Measurements from ENCODE around the gene FLAD1.

The FLAD1 gene

DNA sequence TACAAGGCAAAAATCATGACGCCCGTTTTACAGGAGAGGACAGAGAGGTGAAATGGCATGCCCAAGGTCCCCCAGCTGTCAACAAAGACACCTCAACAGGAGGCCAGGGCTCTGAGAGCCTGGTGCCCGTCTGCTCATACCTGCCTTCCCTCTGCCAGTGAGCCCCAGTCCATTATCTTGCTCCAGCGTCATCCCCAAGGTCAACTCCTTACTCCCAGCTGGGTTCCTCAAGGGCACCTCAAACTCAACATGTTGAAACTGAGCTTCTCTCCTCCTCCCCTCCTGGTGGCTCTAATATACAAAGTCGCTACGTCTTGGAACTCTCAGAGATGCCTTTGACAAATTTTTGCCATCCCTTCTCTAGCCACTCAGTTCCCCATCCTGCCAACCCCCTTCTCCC, 30.5 kb upstream of the FLAD1 start:
- no peak for DNase-seq (ENCODE audit: low spot score)

DNA sequence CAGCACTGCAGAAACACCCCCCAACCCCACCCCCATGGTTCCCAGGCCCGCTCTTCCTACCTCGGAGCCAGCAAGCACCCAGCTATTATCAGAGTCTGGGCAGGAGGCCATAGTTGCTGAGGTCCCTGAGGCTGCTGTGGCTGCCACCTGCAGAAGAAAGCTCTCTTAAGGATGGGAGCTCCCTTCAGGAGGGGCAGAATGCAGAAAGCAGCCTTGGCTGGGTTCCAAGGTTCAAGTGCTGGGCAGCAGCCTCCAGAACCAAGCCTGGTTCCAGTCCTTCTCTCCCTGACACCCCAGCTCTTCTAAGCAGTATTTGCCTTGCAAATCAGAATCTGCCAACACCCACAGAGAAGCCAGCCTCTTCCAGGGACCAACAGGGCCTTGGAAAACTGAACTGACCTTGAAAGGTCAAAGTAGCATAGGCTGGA, 29.5 kb upstream of the FLAD1 start:
- no peak for DNase-seq (ENCODE audit: low spot score)

DNA sequence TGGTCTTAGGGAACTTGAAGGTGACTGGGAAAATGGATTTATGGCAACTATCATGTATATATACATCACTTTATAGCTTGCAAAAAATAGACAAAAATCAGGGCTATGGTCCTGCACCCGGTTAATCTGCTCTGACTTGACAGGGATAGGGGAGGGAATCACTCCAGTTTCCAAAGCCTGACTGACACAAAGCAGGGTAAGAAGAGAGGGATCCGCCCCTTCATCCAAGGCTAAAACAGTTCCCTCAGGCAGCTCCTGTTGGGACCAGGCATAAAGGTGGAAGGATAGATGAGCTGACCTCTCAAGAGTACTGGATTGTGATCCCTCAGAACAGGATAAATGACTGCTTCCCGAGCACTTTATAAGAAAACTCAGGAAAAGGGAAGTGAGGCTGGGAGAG, 28.6 kb upstream of the FLAD1 start:
- DNase-seq (ENCODE audit: low spot score) = no peak

DNA sequence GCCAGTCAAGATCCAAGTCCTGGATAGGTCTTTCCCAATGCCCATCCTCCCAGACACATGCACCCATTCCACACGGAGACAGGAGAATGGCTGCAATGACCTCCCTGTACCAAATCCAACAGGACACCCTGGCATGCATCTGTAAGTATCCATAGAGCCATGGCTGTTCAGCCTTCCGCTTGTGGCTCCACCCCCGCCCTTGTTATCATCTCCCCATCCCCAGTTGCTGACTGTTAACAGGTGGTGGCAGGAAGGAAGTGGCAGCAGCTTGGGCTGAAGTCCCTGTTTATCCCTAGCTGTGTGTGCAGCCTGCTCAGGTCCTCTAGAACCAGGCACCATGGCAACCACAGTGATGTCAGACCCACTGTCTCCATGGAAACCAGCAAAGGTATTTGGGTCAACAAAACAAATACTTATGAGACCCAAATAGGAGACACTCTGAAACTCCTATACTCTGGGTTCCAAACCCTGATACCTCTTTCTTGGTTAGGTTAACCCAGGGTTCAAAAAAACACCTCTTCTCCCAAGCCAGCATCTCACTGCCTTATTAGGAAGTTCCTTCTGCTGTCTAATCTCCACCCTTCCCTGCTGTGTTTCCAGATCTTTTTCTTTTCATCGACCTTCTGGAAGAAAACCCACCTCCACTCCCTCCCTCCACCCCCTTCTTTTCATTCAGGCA, 28.0 kb upstream of the FLAD1 start:
- DNase-seq (ENCODE audit: low spot score) = peak; percentile 97

DNA sequence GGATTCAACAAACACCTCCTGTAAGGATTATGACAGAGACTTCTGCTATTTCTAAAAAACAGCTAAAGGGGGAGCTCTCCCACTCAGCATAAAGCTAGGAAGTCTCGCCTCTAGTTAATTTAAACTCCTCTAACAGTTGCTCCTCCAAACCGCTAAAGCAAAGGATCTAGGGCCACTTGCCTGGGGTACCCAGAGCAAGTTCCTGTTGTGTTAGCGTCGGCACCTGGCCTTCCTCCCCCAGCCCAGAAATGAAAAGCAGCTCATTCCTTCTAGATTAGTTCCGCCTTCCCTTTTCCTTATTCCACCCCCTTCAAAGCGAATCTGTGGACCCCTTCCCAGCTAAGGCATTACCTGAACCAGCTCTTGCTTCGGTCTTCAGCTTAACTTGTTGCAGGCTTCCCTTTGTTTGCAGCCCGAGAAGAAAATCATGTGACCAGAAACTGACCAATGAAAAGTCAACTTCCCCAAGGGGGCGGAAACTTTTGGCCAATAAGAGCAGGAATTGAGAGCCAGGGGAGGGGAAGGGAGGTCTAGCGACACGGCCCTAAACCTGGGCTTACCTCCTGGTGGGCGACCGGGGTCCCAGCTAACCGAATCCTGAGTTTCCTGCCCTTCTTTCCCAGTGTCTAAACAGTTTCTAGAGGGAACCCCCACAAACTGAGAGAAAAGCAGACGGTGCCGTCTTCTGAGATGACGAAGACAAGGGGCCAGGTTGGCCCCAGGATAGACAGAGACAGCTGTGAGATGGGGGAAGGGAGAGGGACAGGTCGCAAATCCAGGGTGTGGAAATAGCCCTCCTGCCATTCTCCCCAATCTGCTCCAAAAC, 27.2 kb upstream of the FLAD1 start, which contains the start of gene PBXIP1:
Gene PBXIP1, minus strand, starts transcription at position 382 of the 826 bp plus-strand sequence. CDS start 2,378 bp downstream, outside the sequence.
- peak; percentile 96 for DNase-seq (ENCODE audit: low spot score)

DNA sequence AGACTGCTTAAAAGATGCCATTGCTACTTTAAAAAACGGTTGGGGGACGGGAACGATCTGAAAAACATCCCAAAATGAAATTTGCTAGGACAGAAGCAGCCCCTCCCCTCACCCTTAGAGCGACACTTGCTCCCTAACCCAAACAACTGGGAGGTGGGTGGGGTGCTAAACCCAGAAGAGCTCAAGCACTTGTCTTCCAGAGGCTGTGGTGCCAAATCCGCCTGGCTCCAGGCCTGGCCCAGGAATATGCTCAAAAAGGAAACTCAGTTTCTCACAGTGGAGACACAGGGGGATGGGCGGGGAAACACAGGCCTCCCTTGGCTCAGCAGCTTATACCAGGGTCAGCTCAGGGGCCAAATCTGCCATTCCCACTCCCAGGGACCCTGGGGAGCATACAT, 26.6 kb upstream of the FLAD1 start:
- DNase-seq (ENCODE audit: low spot score) = no peak

DNA sequence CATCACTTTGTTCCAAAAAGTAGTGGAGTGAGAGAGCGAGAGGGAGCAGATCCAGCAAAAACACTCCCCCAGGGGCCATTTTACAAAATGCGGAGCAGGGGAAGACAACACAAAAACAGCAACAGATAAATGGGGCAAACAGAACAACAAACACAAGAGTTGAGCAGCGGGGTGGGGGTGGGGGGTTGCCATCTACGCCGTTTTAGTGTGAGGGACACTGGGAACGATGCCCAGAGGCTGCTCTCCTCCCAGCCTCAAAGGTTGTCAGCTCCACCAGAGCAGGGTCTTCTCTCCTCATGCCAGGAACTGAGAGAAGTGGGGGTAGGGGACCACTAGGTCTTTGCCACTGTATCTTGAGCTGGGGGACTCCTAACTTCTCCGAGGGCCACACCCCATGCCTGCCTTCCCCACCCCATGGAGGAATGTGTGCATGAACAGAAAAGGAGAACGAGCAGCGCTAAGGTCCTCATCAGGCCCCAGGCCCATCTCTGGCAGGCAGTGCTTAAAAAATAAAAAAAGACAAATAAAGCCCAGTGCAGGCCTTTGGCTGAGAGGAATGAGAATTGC, 26.0 kb upstream of the FLAD1 start:
- DNase-seq (ENCODE audit: low spot score) = no peak

DNA sequence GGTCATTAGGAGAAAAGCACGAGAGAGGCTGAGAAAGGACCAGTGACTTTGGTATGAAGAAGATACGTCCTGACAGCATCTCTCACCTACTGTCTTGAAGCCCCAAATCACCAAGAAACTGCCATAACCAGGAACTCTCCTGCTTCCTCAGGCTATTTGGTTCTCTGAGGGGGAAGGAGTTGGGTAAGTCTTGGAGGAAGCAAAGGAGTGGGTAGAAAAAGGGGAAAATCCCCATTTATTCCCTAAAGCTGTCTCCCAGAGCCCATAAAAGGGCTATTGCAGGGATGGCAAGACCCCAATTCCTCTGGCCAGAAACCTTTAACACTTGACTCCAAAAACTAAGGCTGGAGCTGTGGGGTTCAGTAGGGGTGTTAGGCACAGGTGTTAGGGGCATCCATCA, 25.1 kb upstream of the FLAD1 start:
- DNase-seq (ENCODE audit: low spot score) = no peak

DNA sequence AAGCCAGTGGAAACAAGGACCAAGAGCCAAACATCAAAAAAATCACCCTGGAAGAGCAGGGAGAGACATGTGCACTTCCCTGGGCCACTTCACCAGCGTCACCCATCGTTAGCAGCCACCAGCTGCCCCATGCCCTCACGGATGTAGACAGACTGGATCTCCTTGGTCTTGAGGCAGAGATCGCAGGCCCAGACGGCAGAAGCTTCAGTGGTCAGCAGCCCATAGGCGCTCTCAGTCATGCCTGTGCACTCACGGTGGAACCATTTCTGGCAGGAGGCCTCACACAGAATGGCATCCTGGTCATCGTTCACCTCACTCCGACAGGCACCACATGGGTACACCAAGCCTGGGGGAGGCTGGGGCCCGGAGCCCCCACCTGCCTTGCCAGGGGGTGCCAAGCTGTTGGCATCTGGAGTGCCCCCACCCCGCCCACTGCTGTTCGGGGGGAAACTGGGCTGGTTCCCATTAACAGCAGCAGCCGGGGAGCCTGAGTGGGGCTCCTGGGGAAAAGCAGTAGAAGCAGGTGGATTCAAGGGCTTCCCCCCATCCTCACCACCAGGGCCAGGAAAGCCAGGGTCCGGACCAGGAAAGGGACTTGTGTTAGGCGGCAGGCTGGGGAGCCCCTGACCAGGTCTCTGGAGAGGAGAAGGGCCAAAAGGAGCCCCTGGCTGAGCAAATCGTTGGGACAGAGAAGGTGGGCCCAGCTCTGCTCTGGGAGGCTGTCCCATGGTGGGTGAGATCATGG, 24.3 kb upstream of the FLAD1 start:
- DNase-seq (ENCODE audit: low spot score) = no peak

DNA sequence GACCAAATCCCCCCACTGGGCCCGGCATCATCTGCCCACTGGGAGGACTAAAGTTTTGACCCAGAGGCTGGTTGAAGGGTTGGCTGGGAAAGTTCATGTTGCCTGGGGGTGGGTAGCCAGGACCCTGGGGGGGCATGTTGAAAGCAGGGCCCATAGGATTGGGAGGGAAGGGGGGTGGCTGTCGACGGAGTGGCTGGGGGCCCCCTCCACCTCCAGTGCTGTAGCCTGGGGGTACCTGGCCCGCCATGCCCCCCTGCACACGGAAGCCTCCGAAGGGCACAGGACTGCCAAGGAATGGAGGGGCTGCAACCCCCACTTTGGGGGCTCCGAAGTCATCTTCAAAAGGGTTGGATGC, 23.7 kb upstream of the FLAD1 start:
- no peak for DNase-seq (ENCODE audit: low spot score)

DNA sequence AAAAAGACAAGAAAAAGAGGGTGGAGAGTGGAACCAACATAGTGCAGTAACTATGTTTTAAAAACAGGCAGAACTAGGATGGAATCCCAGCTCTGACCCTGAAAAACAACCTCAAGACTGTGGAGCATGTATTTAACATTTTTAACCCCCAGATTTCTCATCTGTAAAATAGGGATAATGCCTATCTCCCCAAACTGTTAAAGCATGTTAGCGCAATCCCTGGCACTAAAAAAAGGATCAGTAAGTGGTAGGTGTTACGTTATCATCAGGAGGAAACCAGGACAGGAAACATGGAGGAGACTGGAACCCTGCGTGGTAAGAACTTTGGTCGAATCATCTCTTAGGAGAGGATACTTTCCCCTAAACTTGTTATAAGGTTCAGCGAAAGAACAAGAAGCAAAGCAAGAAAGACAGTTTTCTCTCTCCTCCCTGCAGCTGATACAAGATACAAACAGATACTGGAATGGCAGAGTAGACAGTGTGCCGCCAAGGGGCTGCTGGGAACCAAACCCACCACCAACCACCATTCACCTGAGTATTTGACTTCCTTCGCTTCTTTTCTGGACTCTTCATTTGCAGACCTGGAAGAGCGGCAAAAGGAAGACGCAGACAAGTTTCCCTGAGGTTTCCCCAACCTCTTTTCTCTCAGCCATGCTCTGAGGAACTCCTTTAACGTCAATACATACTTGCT, 22.6 kb upstream of the FLAD1 start:
- no peak for DNase-seq (ENCODE audit: low spot score)

DNA sequence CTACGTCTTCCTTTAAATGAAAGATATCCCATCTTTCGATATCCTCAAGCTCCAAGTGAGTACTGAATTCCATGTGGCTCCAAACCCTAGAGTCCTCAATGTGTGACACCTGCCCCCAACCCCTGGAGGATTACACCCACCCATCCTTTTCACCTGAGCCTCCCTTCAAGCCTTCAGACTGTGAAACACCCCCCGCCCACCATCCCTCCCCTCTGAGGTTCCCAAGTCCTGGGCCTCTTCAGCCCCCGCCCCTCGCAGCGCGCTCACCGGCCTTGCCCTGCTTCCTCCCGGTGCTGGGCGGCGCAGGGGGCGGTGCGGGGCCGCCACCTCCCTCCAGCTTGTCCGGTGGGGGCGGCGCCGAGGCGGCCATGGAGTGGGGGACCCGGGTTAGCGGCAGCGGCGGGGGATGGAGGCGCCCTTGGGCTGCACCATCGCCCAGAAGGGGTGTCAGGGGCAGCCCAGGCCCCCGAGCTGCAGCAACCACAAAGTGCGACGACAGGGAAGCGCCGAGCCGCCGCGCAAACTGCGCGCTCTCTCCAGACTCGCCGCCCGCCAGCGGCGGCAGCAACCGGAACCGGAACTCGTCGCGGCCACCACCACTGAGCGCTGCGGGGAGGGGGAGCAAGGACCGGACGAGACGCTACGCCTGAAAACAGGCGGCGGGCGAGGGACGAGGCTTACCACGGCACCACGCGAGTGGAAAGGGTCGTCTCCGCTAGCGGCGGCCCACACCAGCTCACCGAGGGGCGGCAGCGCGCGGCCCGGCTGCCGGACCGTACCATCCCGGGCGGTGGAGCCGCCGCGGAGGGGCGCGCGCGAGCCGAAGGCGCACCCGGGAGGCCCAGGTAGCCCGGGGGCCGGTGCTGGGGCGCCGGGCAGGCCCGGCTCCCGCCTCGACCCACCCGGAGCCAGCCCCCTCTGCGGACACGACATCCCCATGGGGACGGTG, 21.7 kb upstream of the FLAD1 start, which contains the start of gene PYGO2:
Gene PYGO2, minus strand, starts transcription at position 576 of the 949 bp plus-strand sequence. Its CDS starts 206 bp downstream, at position 370.
- peak; percentile 73 for DNase-seq (ENCODE audit: low spot score)

DNA sequence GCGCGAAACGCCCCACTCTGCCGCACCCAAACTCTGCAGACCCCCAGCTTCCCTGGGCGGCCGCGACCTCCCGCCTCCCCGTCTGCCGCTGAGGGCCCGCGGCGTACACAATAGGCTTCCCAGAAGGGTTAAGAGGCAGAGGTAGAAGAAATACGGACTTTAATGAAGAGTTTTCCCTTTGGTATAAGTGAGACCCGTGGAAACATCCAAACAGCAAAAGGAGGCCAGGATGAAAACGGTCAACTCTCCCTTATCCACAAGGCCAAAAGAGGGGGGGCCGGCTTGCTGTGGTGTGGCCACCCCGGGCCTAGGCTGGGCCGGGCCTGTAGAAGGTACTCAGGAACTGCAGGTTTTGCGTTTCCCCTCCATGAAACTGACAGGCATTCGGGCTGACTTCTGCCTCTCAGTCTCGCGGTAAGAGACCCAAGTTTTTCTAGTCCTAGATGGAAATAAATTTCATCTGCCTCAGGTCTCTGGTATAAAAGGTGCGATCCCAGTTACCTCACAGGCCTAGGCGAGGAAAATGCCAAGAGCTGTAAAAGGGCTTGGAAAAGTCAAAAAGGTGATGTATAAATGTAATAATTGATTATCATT, 20.9 kb upstream of the FLAD1 start:
- peak; percentile 55 for DNase-seq (ENCODE audit: low spot score)

DNA sequence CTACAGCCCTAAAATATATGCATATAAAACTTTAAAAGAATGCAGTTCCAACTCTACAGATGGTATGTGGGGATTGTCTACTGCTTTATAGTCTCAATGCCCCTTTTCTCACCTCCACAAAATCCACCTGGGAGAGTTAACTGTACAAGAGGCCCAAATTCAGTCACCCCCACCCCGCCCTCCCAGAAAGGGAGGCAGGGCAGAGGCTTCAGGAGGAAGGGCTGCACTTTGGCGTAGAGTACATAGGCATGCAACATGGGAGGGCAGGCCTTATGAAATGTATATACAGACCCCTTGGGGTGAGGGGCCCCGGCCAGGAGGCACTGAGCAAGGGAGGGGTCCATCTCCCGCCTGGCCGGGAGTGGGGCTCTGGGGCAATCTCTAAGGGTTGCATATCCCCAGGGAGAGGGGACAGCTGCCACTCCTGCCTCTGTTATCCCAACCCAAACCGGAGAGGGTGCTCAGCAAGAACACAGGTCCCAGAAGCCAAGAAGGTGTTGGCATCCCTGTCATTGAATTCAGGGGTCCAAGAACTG, 20.3 kb upstream of the FLAD1 start:
- no peak for DNase-seq (ENCODE audit: low spot score)

DNA sequence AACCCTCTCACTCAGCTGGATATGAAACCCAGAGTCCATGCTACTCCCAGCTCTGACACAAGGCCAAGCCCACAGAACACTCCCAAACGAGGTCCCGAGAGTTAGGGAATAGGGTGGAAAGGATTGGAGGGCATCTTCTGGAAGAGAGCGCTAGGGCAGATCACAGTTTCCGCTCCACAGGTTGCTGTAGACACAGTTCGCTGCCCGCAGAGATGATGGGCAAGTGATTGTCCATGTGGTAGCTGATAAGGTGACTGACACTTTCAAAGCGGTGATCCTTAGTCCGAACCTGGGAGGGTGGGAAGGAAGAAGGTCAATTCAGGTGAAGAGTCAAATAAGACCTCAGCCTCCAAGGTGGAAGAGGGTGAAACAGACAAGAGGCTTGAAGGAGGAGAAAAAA, 19.5 kb upstream of the FLAD1 start:
- no peak for DNase-seq (ENCODE audit: low spot score)

DNA sequence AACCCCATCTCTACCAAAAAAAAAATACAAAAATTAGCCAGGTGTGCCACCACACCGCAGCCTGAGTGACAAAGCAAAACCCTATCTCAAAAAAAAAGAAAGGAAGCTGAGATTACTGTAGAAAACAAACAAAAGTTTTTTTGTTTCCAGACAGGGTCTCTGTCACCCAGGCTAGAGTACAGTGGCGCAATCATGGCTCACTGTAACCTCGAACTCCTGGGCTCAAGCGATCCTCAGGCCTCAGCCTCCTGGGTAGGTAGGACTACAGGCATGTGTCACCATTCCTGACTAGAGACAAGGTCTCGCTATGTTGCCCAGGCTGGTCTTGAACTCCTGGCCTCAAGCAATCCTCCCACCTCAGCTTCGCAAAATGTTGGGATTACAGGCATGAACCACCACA, 18.8 kb upstream of the FLAD1 start:
- no peak for DNase-seq (ENCODE audit: low spot score)

DNA sequence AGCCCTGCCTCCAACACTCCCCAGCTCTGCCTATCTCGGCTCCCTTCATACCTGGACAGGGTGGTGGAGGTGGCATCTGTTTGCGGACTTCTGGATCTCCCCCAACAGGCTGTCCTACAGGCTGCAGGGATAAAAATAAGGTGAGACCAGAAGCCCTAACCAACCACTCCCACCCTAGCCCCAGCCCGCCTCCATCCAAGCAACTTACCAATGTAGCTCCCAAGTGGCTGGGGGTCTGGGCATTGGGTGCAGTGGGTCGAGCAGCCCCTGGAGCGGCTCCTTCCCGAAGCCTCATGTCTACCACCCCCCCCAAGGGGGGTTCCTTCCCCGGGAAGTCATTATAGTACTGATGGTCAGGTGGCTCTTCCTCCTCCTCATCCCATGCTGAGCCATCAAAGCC, 17.0 kb upstream of the FLAD1 start:
- DNase-seq (ENCODE audit: low spot score) = no peak

DNA sequence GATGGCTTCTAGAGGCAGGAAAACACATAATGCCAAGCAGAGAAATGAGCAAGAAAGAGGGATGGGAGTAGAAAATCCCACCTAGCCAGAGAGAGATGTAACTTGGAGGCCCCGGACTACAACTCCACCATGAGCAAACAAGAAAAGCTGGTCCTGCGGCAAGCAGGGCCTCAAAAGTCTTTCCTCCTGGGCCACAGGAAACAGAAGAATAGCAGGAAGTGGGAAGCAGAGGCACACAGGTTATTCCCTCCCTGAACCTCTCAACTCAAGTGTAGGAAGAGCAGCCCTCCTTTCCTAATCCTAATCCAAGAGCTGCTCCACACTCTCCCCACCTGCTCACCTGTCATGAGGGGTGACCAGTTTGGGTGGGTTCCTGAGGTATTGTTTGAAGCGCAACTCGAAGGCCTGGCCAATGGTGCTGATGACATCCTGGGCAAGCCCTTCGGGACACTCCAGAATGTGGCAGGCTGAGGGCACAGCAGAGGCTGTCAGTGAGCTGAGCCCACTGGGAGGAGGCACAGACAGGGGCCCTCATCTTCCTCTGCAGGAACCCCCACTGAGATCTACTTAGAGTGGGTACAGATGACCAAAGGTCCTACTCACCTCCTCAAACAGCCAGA, 15.7 kb upstream of the FLAD1 start:
- no peak for DNase-seq (ENCODE audit: low spot score)

DNA sequence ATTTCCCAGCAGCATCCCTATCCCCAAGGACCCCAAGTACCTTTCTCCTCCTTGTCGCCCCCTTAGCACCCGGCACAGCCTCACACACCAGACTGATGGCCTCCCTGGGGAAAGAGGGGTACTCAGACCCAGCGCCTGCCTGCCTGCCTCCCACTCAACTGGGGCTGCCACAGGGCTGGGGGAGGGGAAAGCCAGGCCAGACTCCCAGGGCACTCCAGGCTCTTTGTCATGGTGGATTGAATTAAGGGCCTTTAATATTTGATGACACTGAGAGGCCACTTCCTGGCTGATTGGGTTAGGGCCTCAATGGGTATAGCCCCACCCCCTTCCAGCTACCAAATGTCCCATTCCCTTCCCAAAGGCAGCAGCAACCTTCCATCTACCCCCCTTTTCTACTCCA, 14.4 kb upstream of the FLAD1 start:
- DNase-seq (ENCODE audit: low spot score) = no peak
